ENCODE results near the gene FAM24B.

Gene FAM24B

DNA sequence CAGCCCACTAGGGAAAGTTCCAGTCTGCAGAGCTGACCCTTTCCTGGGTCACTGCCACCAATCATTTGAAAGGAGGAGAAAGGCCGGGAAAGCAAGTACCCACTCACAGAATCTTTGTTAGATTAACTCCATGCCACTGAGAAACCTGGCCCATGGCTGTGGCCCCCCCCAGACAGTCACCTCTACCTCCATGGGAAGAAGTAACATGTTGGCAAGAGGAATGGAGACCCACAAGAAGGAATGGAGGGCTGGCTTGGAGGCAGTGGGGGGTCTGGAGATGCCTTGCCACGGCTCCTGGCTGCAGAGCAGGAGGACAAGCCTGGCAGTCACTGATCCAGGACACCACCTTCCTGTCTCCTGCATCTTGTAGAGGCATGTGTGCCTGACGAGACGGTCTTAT lies 66.6 kb downstream of the FAM24B start:
- TF ChIP-seq GATA2 (IDR thresholded peaks at IDR 0.05; ENCODE audit: low read depth, low read length) (no peak), GATA3 (IDR thresholded peaks at IDR 0.05; ENCODE audit: low read depth, low read length) (no peak)

- no peak for TF ChIP-seq GATA2 (IDR thresholded peaks at IDR 0.05; ENCODE audit: low read depth, low read length)
- TF ChIP-seq GATA3 (IDR thresholded peaks at IDR 0.05; ENCODE audit: low read depth, low read length): no peak
These were observed 77.1 kb downstream of the FAM24B start for GRCh38 chr10:122802282-122802681.
